Progenitor cell of endocrine pancreas (in vitro differentiated cells): ENCODE results near the gene PANX2. TPM values are rescaled to one million over a fixed set of nuclear protein-coding genes. Genes with fewer than 3 reads are reported as not detected.

Experiments used
- DNase-seq: peaks from one replicate; pipeline ENCODE4 v3.0.0; 2021; ENCODE audit warnings: low spot score; ENCODE audit not compliant: unreplicated experiment
- H3K27ac Mint-ChIP-seq: 2 replicates; pipeline ENCODE4 v1.8.0; 2021; ENCODE audit warnings: mild to moderate bottlenecking, moderate library complexity, mixed read lengths
- H3K27me3 Mint-ChIP-seq: 2 replicates; pipeline ENCODE4 v1.8.0; 2021; ENCODE audit warnings: mixed read lengths
- H3K36me3 Mint-ChIP-seq: 2 replicates; pipeline ENCODE4 v1.8.0; 2022; ENCODE audit warnings: mixed read lengths; ENCODE audit not compliant: insufficient read depth
- H3K4me1 Mint-ChIP-seq: 2 replicates; pipeline ENCODE4 v1.8.0; 2021; ENCODE audit warnings: low read depth, mixed read lengths
- H3K4me3 Mint-ChIP-seq: 2 replicates; pipeline ENCODE4 v1.8.0; 2021; ENCODE audit warnings: low read depth, mild to moderate bottlenecking, moderate library complexity, mixed read lengths
- H3K9me3 Mint-ChIP-seq: 2 replicates; pipeline ENCODE4 v1.8.0; 2021; ENCODE audit warnings: low read depth, mixed read lengths
- total RNA-seq: library from RNA; stranded (reverse); gene quantifications from 2 replicates; pipeline ENCODE4 v1.2.1, GENCODE V29; 2021
- TF ChIP-seq, protein P1 (sequence below): fragments of 200-600 bp; sonication (generic); IDR thresholded peaks from one replicate; pipeline ENCODE4 v1.5.0; 2021; ENCODE audit warnings: antibody characterized with exemption, mild to moderate bottlenecking; ENCODE audit not compliant: unreplicated experiment

PANX2 gene
- total RNA-seq, 1 donor from 2014 or later = 6.3 TPM

DNA sequence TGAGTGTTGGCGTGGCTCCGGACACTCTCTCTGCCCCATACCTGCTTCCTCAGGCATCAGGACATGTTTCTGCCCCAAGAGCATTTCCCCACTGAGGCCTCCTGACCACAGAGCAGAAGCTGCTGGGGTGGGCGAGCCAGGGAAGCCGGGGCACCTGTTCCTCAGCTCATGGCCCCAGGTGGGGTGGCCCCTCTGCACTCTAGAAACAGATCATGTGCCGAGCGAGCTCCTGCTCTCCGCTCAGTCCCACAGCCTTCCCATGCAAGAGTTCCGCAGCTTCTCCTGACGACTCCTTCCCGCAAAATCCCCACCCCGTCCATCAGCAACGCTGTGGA lies 22.4 kb upstream of the PANX2 start:
- peaks cover 41% of the 10 kb centered on the region for H3K27me3 Mint-ChIP-seq
- H3K36me3 Mint-ChIP-seq = no peaks in the 10 kb centered on the region
- no peak overlapping the region for H3K27ac Mint-ChIP-seq
- H3K9me3 Mint-ChIP-seq = no peaks in the 10 kb centered on the region
- H3K4me3 Mint-ChIP-seq = no peak overlapping the region
- TF ChIP-seq, protein P1, sequence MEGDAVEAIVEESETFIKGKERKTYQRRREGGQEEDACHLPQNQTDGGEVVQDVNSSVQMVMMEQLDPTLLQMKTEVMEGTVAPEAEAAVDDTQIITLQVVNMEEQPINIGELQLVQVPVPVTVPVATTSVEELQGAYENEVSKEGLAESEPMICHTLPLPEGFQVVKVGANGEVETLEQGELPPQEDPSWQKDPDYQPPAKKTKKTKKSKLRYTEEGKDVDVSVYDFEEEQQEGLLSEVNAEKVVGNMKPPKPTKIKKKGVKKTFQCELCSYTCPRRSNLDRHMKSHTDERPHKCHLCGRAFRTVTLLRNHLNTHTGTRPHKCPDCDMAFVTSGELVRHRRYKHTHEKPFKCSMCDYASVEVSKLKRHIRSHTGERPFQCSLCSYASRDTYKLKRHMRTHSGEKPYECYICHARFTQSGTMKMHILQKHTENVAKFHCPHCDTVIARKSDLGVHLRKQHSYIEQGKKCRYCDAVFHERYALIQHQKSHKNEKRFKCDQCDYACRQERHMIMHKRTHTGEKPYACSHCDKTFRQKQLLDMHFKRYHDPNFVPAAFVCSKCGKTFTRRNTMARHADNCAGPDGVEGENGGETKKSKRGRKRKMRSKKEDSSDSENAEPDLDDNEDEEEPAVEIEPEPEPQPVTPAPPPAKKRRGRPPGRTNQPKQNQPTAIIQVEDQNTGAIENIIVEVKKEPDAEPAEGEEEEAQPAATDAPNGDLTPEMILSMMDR = no peak
- DNase-seq = no peak
- peaks cover 10% of the 10 kb centered on the region for H3K4me1 Mint-ChIP-seq

DNA sequence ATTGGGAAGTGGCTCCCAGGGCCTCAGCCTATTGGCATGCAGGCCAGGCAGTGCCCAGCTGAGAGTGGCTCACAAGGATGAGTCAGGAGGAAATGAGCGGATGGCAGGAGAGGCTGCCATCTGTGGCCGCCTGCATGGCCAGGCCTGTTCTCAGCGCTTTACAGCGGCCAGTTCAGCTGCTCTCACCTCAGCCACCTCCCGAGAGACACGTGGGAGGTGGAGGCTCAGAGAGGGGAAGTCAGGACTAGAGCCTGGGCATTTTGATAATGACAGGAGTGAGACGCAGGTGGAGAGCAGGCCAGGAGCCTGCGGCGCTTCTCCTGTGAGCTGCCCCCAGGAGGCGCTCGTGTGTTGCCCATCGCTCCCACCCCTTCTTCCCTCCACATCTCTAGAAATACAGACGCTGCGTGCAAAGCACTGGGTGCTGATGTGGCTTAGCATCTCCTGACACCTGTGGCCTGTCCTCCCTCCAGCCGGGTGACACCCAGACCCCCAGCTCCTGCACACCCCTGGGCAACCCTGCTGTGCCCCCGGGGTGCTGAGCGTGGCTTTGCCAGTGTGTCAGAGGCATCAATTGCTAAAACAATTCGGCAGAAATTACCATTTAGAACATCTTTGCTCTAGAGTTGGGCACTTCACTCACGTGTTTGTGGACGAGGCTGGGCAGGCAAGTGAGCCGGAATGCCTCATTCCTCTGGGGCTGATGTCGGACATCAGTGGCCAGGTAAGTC lies 21.4 kb upstream of the PANX2 start:
- peaks cover 35% of the 10 kb centered on the region for H3K27me3 Mint-ChIP-seq
- TF ChIP-seq, protein P1 = peak; percentile 86
- H3K36me3 Mint-ChIP-seq = no peaks in the 10 kb centered on the region
- no peak overlapping the region for H3K27ac Mint-ChIP-seq
- no peaks in the 10 kb centered on the region for H3K9me3 Mint-ChIP-seq
- H3K4me1 Mint-ChIP-seq = peaks cover 10% of the 10 kb centered on the region
- DNase-seq = no peak
- H3K4me3 Mint-ChIP-seq = no peak overlapping the region

DNA sequence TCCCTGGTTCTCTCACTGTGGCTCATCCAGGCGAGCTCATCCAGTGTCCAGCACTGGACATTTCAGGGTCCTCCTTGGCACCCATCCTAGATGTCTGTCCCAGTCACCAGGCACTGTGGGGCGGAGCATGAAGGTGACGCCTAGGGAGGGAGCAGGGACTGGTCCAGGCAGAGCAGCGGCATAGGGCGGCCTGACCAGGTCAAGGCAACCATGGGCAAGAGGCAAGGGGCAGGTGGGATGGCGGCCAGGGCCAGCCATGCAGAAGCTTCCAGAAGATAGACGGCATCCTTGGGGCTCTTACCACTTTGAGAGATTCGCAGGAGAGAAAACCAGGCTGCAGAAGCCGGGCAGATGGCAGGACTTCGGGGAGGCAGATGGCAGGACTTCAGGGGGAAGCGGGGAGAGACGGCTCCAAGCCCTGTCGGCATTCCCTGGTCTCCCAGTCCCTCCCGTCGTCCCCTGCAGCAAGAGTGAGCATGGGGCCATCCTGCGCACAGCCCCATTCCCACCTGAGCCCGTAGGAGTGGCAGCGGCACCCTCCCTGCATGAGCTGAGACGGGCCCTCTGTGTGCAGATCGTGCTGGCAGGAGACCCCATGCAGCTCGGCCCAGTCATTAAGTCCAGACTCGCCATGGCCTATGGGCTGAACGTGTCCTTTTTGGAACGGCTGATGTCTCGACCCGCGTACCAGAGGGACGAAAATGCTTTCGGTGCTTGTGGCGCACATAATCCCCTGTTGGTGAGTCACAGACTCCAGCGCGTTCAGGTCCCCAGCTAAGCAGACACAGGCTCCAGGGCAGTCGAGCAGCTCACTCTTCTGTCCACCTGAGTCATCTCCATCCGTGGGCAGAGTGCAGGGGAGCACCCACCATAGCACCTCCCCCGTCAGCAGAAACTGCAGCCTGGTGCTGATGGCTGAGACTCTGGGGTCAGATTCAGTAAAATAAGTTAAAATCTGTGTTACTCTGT lies 20.1 kb upstream of the PANX2 start:
- H3K27me3 Mint-ChIP-seq = peaks cover 36% of the 10 kb centered on the region
- no peak overlapping the region for H3K4me3 Mint-ChIP-seq
- no peaks in the 10 kb centered on the region for H3K36me3 Mint-ChIP-seq
- no peak for DNase-seq
- H3K4me1 Mint-ChIP-seq = peaks cover 8% of the 10 kb centered on the region
- TF ChIP-seq, protein P1 = no peak
- H3K27ac Mint-ChIP-seq = no peak overlapping the region
- H3K9me3 Mint-ChIP-seq = no peaks in the 10 kb centered on the region

DNA sequence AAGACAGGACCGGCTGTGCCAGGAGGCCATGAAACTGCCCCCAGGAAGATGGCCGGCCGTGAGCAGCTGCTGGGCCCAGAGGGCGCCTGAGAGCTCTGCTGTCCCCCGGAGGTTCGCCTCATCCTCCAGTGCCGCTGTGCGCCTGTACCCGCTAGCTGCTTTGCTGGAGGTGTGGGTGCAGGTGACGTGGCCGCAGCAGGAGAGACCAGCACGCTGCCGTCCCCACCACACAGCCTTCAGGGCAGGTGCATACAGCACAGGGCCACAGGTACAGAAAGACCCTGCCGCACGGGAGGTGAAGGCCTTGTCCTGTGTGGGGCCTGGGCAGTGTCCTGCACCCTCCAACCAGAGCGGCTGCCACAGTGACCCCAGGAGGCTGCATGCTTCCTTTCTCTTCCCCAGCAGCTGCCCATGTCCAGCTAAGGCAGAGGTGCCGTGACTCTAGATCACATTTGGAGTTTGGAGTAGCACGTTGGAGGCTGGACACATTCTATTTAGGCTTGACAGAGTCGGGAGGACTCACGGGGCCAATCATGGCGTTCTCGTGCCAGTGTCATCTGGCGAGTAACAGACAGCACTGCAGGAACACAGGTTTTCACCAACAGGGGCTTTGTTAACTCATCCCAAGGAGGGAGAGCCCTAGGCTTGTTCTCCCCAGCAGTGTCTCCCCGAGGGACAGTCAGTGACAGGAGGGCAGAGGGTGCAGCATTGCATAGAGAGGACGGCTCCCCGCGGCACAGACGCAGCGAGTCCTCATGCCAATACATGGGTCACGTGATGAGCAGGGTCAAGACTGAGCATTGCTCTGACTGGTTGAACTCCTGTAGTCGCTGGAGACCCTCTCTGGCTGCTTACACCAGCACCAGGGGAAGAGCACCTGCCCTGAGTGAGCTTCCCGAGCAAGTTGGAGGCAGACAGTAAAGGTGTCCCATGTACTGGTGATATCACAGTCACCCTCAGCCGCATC lies 18.7 kb upstream of the PANX2 start:
- no peaks in the 10 kb centered on the region for H3K36me3 Mint-ChIP-seq
- TF ChIP-seq, protein P1 = no peak
- peaks cover 34% of the 10 kb centered on the region for H3K27me3 Mint-ChIP-seq
- no peak overlapping the region for H3K27ac Mint-ChIP-seq
- DNase-seq = no peak
- H3K4me1 Mint-ChIP-seq = peaks cover under 1% of the 10 kb centered on the region
- no peaks in the 10 kb centered on the region for H3K9me3 Mint-ChIP-seq
- H3K4me3 Mint-ChIP-seq = no peak overlapping the region
